ENCODE data around the gene TASOR2. TPM values are rescaled to one million over a fixed set of nuclear protein-coding genes. Genes with fewer than 3 reads are reported as not detected.

Gene TASOR2
- total and polyA plus RNA-seq, 9 of the 15 experiments (the other 6 are each of a cell fraction or from before 2014, with no cell fraction given): 12.7 to 75.3 (median 52.3) TPM

GRCh38 chr10:5648494-5649457 is 35.9 kb upstream of the TASOR2 start:
- ChIA-PET POLR2A (no interaction called here), CTCF (ENCODE audit: low intra/inter-chr PET ratio) (no interaction called here)
- BruUV-seq (replicated peaks): no TSS peak
- DNase-seq (ENCODE audit: extremely low read depth in 1 of 4, low spot score in 3 of 4) (no peak), FAIRE-seq (no peak), ATAC-seq (peak; percentile 29; the same call in 1 of the 3 replicates)
- Histone ChIP-seq H3K36me3 (ENCODE audit: control insufficient read depth, insufficient read depth, low read length) (peaks cover 16% of the 10 kb centered on the region; the same call in 1 of the 3 replicates), H3K4me1 (replicated peaks in 1 of 2; ENCODE audit: control insufficient read depth in 2 of 2, insufficient read depth in 2 of 2, low read length in 2 of 2) (peaks cover 0 to 15% of the 10 kb centered on the region in 2 experiments; a peak in 2 of 5 replicates), H3K9me3 (replicated peaks; ENCODE audit: control insufficient read depth, insufficient read depth, low read depth, low read length) (no peaks in the 10 kb centered on the region), H3K9ac (ENCODE audit: insufficient read depth in 1 of 2, low read depth in 2 of 2, low read length in 2 of 2) (no peak overlapping the region; a peak in 1 of 4 replicates), H3K27ac (ENCODE audit: extremely low read depth, low read depth, low read length) (no peak overlapping the region), H3K79me2 (ENCODE audit: control insufficient read depth, insufficient read depth, low read length) (no peaks in the 10 kb centered on the region), H3K27me3 (ENCODE audit: control insufficient read depth in 2 of 2, insufficient read depth in 2 of 2, low read length in 2 of 2) (no peaks in the 10 kb centered on the region), H3K4me3 (no peak overlapping the region), H3K9me1 (ENCODE audit: control insufficient read depth, insufficient read depth, low read length) (no peaks in the 10 kb centered on the region), H3K4me2 (ENCODE audit: insufficient read depth, low read length) (no peak overlapping the region), H2AFZ (ENCODE audit: low read depth, low read length) (no peak overlapping the region), H4K20me1 (replicated peaks; ENCODE audit: control insufficient read depth, insufficient read depth, low read length) (no peaks in the 10 kb centered on the region)
- intact Hi-C loops (cut with micrococcal nuclease) (no loop called here), in situ Hi-C loops (cut with MboI) (no loop called here)
- WGBS (ENCODE audit: insufficient coverage, low coverage, missing lambda C conversion rate): 85% methylated on average over 34 of the region's 50 CpGs
- TF ChIP-seq SAFB (IDR thresholded peaks at IDR 0.05; ENCODE audit: borderline replicate concordance, low read depth, low read length) (peak; percentile 62; the same call in 1 of the 2 replicates), ZBTB33 (CRISPR knock-in tag; IDR thresholded peaks at IDR 0.05) (peak; percentile 50; the same call in 1 of the 2 replicates), GABPB1 (CRISPR knock-in tag; IDR thresholded peaks at IDR 0.05) (no peak), EGR1 (conservative IDR thresholded peaks at IDR 0.05) (peak; percentile 54; the same call in 1 of the 2 replicates)

All from K562 (cell line).